ENCODE results near the gene KRTAP23-1.

Gene KRTAP23-1

GRCh38 chr21:30305136-30305535, 43.3 kb downstream of the KRTAP23-1 start:
- no peak for DNase-seq

Data from stimulated activated CD4-positive, alpha-beta T cell treated with anti-CD3 and anti-CD28 coated beads, Interleukin-4, amount 100 ng/mL, for 24 hours (primary cell).